ENCODE measurements around the gene PREX1. TPM values are rescaled to one million over a fixed set of nuclear protein-coding genes. Genes with fewer than 3 reads are reported as not detected.

The PREX1 gene
- total and polyA plus RNA-seq, 8 donors = 5.2 to 25.2 (median 16.6) TPM

- WGBS, 5 donors = 84 to 92% (median 92%) methylated on average over 11 of the region's 11 CpGs
- H3K27me3 ChIP-seq = peaks cover 0 to 25% (median 0%) of the 10 kb centered on the region in 3 donors
- DNase-seq = no peak
Observed at GRCh38 chr20:48583801-48584200, 244.0 kb downstream of the PREX1 start.

GRCh38 chr20:48583171-48583570 lies 244.6 kb downstream of the PREX1 start:
- Histone ChIP-seq H3K4me3 (no peak overlapping the region), H3K27me3 (peaks cover 0 to 30% (median 0%) of the 10 kb centered on the region in 3 donors), H3K27ac (no peak overlapping the region), H3K4me1 (peaks cover 0 to 37% (median 30%) of the 10 kb centered on the region in 4 donors), H3K36me3 (no peaks in the 10 kb centered on the region), H3K9me3 (no peaks in the 10 kb centered on the region)
- no peak for TF ChIP-seq POLR2AphosphoS5 (IDR thresholded peaks at IDR 0.05)
- TF ChIP-seq EP300 (IDR thresholded peaks at IDR 0.05) = no peak
- no peak for TF ChIP-seq POLR2A (IDR thresholded peaks at IDR 0.05)
- TF ChIP-seq, protein P1, sequence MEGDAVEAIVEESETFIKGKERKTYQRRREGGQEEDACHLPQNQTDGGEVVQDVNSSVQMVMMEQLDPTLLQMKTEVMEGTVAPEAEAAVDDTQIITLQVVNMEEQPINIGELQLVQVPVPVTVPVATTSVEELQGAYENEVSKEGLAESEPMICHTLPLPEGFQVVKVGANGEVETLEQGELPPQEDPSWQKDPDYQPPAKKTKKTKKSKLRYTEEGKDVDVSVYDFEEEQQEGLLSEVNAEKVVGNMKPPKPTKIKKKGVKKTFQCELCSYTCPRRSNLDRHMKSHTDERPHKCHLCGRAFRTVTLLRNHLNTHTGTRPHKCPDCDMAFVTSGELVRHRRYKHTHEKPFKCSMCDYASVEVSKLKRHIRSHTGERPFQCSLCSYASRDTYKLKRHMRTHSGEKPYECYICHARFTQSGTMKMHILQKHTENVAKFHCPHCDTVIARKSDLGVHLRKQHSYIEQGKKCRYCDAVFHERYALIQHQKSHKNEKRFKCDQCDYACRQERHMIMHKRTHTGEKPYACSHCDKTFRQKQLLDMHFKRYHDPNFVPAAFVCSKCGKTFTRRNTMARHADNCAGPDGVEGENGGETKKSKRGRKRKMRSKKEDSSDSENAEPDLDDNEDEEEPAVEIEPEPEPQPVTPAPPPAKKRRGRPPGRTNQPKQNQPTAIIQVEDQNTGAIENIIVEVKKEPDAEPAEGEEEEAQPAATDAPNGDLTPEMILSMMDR (IDR thresholded peaks at IDR 0.05) = no peak
- 86 to 89% (median 87%) methylated on average over 11 of the region's 11 CpGs for WGBS, 5 donors
- DNase-seq = no peak
- intact Hi-C loops (cut with DNase I; ENCODE audit: low total_unique reads) = no loop called here

More at GRCh38 chr20:48583801-48584200, 244.0 kb downstream of the PREX1 start:
- TF ChIP-seq POLR2A (IDR thresholded peaks at IDR 0.05) (no peak), EP300 (IDR thresholded peaks at IDR 0.05) (no peak), POLR2AphosphoS5 (IDR thresholded peaks at IDR 0.05) (no peak)
- TF ChIP-seq, protein P1 (IDR thresholded peaks at IDR 0.05) = no peak
- Histone ChIP-seq H3K9me3 (no peaks in the 10 kb centered on the region), H3K4me1 (peaks cover 0 to 37% (median 30%) of the 10 kb centered on the region in 4 donors), H3K27ac (peak overlapping the region in 1 of 5 donors; percentile 51), H3K4me3 (no peak overlapping the region), H3K36me3 (no peaks in the 10 kb centered on the region)
- intact Hi-C loops (cut with DNase I; ENCODE audit: low total_unique reads) = no loop called here

DNA sequence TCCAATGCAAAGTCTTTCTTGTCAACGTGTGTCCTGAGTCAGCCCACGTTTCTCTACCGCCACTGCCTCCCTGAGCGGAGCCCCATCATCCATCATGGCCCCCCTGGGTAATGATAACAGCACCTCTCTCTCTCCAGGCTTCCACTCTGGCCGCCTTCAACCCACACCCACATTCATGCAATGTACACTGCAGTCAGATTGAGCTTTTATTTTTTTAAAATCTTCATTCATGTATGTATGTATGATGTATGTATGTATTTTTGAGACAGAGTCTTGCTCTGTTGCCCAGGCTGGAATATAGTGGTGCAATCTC lies 245.2 kb downstream of the PREX1 start:
- WGBS, 5 donors = 48 to 57% (median 53%) methylated on average over 5 of the region's 5 CpGs
- intact Hi-C loops (cut with DNase I; ENCODE audit: low total_unique reads) = no loop called here
- peaks cover 0 to 34% (median 0%) of the 10 kb centered on the region in 3 donors for H3K27me3 ChIP-seq
- DNase-seq = peak in 1 of 2 donors; percentile 25
- H3K4me1 ChIP-seq = peaks cover 0 to 37% (median 30%) of the 10 kb centered on the region in 4 donors
- TF ChIP-seq POLR2A (IDR thresholded peaks at IDR 0.05) = no peak
- TF ChIP-seq EP300 (IDR thresholded peaks at IDR 0.05) = no peak
- TF ChIP-seq, protein P1 (IDR thresholded peaks at IDR 0.05) = no peak
- TF ChIP-seq POLR2AphosphoS5 (IDR thresholded peaks at IDR 0.05) = no peak
- no peak overlapping the region for H3K27ac ChIP-seq
- H3K4me3 ChIP-seq = no peak overlapping the region
- H3K9me3 ChIP-seq = no peaks in the 10 kb centered on the region
- no peaks in the 10 kb centered on the region for H3K36me3 ChIP-seq

DNA sequence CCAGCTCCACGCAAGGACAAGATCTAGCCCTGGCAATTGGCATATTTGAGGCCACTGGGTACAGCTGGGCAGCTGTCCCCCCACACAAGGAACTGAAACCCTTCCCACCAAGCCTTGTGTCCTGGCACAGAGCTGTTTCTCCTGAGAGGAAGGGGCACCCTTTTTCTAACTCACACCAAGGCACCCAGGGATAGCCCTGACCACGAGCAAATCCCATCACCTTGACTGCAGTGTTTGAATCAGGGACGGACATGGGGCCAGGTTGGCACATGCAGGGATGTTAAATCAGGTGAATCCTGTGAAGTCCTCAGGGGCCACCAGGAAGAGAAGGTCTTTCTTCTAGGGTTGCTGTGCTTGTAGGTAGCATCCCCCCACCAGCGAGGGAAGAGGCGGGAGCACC lies 246.6 kb downstream of the PREX1 start:
- no peaks in the 10 kb centered on the region for H3K9me3 ChIP-seq
- TF ChIP-seq, protein P1 (IDR thresholded peaks at IDR 0.05) = no peak
- TF ChIP-seq POLR2AphosphoS5 (IDR thresholded peaks at IDR 0.05) = no peak
- TF ChIP-seq EP300 (IDR thresholded peaks at IDR 0.05) = no peak
- no peak for TF ChIP-seq POLR2A (IDR thresholded peaks at IDR 0.05)
- H3K27ac ChIP-seq = no peak overlapping the region
- H3K36me3 ChIP-seq = no peaks in the 10 kb centered on the region
- H3K4me3 ChIP-seq = no peak overlapping the region
- intact Hi-C loops (cut with DNase I; ENCODE audit: low total_unique reads) = no loop called here
- H3K4me1 ChIP-seq = peaks cover 0 to 26% (median 24%) of the 10 kb centered on the region in 4 donors
- DNase-seq = no peak
- WGBS, 5 donors = 82 to 93% (median 88%) methylated on average over 5 of the region's 5 CpGs
- peaks cover 0 to 37% (median 0%) of the 10 kb centered on the region in 3 donors for H3K27me3 ChIP-seq
